OCI-LY3 (cell line): ENCODE data around the gene UST.
"Not testable (repeated sequence)": the region's sequence is repeated elsewhere in the genome, so short reads cannot be mapped to it uniquely, and the experiment has no call there.

Experiments used
- H2AFZ ChIP-seq: fragments of 200-600, 300-600 bp; shearing (Covaris generic); 2 replicates; pipeline ENCODE4 v1.6.0; 2014; ENCODE audit warnings: antibody characterized with exemption, low read depth, low read length
- H3K27ac ChIP-seq: fragments of 200-600, 300-600 bp; sonication (generic); 2 replicates; pipeline ENCODE4 v1.5.1; 2014; ENCODE audit warnings: mild to moderate bottlenecking, low read length, moderate library complexity, mixed read lengths
- H3K27me3 ChIP-seq: fragments of 200-600, 300-600 bp; sonication (generic); 2 replicates; pipeline ENCODE4 v1.6.1; 2014; ENCODE audit warnings: low read depth, low read length, mixed read lengths
- H3K36me3 ChIP-seq: fragments of 200-600, 300-600 bp; sonication (generic); replicated peaks from 2 replicates; pipeline ENCODE3; 2014; ENCODE audit warnings: low read depth, low read length, mixed read lengths
- H3K4me1 ChIP-seq: fragments of 300-600, 200-600 bp; sonication (generic); 2 replicates; pipeline ENCODE4 v1.6.1; 2014; ENCODE audit warnings: low read length, mixed read lengths
- H3K4me2 ChIP-seq: fragments of 200-600, 300-600 bp; sonication (generic); 2 replicates; pipeline ENCODE4 v1.6.1; 2014; ENCODE audit warnings: low read length, mixed read lengths
- H3K4me3 ChIP-seq: fragments of 300-600, 200-600 bp; sonication (generic); 2 replicates; pipeline ENCODE4 v1.5.1; 2014; ENCODE audit warnings: antibody characterized with exemption, mild to moderate bottlenecking, low read length, moderate library complexity
- H3K79me2 ChIP-seq: fragments of 300-600, 200-600 bp; shearing (Covaris generic); 2 replicates; pipeline ENCODE4 v1.6.1; 2014; ENCODE audit warnings: mild to moderate bottlenecking, low read length, mixed read lengths
- H3K9ac ChIP-seq: fragments of 300-600, 200-600 bp; shearing (Covaris generic); 2 replicates; pipeline ENCODE4 v1.6.0; 2014; ENCODE audit warnings: mild to moderate bottlenecking, low read length, moderate library complexity
- H3K9me3 ChIP-seq: fragments of 200-600, 300-600 bp; shearing (Covaris generic); 2 replicates; pipeline ENCODE4 v1.6.1; 2014; ENCODE audit warnings: low read length, mixed read lengths; ENCODE audit not compliant: insufficient read depth
- H4K20me1 ChIP-seq: fragments of 200-600, 300-600 bp; sonication (generic); 2 replicates; pipeline ENCODE4 v1.6.1; 2016; ENCODE audit warnings: low read length, mixed read lengths; ENCODE audit not compliant: insufficient read depth
- CTCF ChIP-seq: fragments of 200-600, 300-600 bp; sonication (generic); IDR thresholded peaks from 2 replicates; pipeline ENCODE4 v1.5.1; 2014; ENCODE audit warnings: antibody characterized with exemption, low read length, low read depth
- EZH2phosphoT487 ChIP-seq: fragments of 200-600 bp; shearing (Covaris generic); IDR thresholded peaks from 2 replicates; pipeline ENCODE4 v1.6.1; 2018; ENCODE audit warnings: antibody characterized with exemption, mixed run types, low read depth

The UST gene

GRCh38 chr6:148954934-148955333, 208.1 kb downstream of the UST start:
- Histone ChIP-seq H3K27ac (no peak overlapping the region), H4K20me1 (no peaks in the 10 kb centered on the region), H3K27me3 (no peaks in the 10 kb centered on the region), H3K9me3 (no peaks in the 10 kb centered on the region), H3K9ac (no peak overlapping the region), H3K4me2 (no peak overlapping the region), H3K4me1 (peaks cover 14% of the 10 kb centered on the region), H3K79me2 (no peaks in the 10 kb centered on the region), H3K4me3 (no peak overlapping the region), H2AFZ (no peak overlapping the region), H3K36me3 (peaks cover 10% of the 10 kb centered on the region)
- TF ChIP-seq EZH2phosphoT487, result no peak
- TF ChIP-seq CTCF, result no peak

GRCh38 chr6:148955441-148955840, 208.6 kb downstream of the UST start:
- no peaks in the 10 kb centered on the region for H3K9me3 ChIP-seq
- no peaks in the 10 kb centered on the region for H3K79me2 ChIP-seq
- no peak overlapping the region for H3K4me3 ChIP-seq
- no peak overlapping the region for H3K4me2 ChIP-seq
- peaks cover 14% of the 10 kb centered on the region for H3K4me1 ChIP-seq
- no peaks in the 10 kb centered on the region for H3K27me3 ChIP-seq
- H2AFZ ChIP-seq, result no peak overlapping the region
- no peak overlapping the region for H3K27ac ChIP-seq
- no peaks in the 10 kb centered on the region for H4K20me1 ChIP-seq
- TF ChIP-seq CTCF (no peak), EZH2phosphoT487 (no peak)
- peaks cover 10% of the 10 kb centered on the region for H3K36me3 ChIP-seq
- no peak overlapping the region for H3K9ac ChIP-seq

GRCh38 chr6:148956163-148956562, 209.3 kb downstream of the UST start:
- H3K79me2 ChIP-seq, H2AFZ ChIP-seq, H3K4me3 ChIP-seq, H3K9ac ChIP-seq, H3K9me3 ChIP-seq, H3K4me2 ChIP-seq, H3K27ac ChIP-seq, H4K20me1 ChIP-seq, H3K27me3 ChIP-seq: not testable (repeated sequence)
- Histone ChIP-seq H3K36me3 (peaks cover 10% of the 10 kb centered on the region), H3K4me1 (peaks cover 14% of the 10 kb centered on the region)

- Histone ChIP-seq H3K27ac (no peak overlapping the region), H2AFZ (no peak overlapping the region), H3K4me2 (no peak overlapping the region), H3K79me2 (no peaks in the 10 kb centered on the region), H4K20me1 (no peaks in the 10 kb centered on the region), H3K9ac (no peak overlapping the region), H3K36me3 (peaks cover 10% of the 10 kb centered on the region), H3K4me3 (no peak overlapping the region), H3K4me1 (peaks cover 14% of the 10 kb centered on the region), H3K9me3 (no peaks in the 10 kb centered on the region), H3K27me3 (no peaks in the 10 kb centered on the region)
- no peak for TF ChIP-seq EZH2phosphoT487
- no peak for TF ChIP-seq CTCF
These were observed 210.9 kb downstream of the UST start for GRCh38 chr6:148957752-148958151.

- H3K9me3 ChIP-seq, result no peaks in the 10 kb centered on the region
- no peak overlapping the region for H3K4me3 ChIP-seq
- H3K27ac ChIP-seq, result no peak overlapping the region
- no peaks in the 10 kb centered on the region for H3K27me3 ChIP-seq
- H4K20me1 ChIP-seq, result no peaks in the 10 kb centered on the region
- no peaks in the 10 kb centered on the region for H3K79me2 ChIP-seq
- no peak overlapping the region for H3K9ac ChIP-seq
- H2AFZ ChIP-seq, result no peak overlapping the region
- H3K4me1 ChIP-seq, result peaks cover 17% of the 10 kb centered on the region
- H3K36me3 ChIP-seq, result peaks cover 10% of the 10 kb centered on the region
- H3K4me2 ChIP-seq, result peak overlapping the region; percentile 27
- TF ChIP-seq CTCF (peak; percentile 40), EZH2phosphoT487 (no peak)
These were observed 212.2 kb downstream of the UST start for GRCh38 chr6:148959008-148959407.
